HG03025 (cell line): ENCODE data around the gene AGAP1.

Experiments
- ATAC-seq: cut with Tn5 transposase; IDR thresholded peaks from one replicate; pipeline ENCODE4 v1.9.1; 2021; ENCODE audit warnings: mild to moderate bottlenecking, moderate library complexity; ENCODE audit not compliant: unreplicated experiment, low FRiP score

Gene AGAP1

DNA sequence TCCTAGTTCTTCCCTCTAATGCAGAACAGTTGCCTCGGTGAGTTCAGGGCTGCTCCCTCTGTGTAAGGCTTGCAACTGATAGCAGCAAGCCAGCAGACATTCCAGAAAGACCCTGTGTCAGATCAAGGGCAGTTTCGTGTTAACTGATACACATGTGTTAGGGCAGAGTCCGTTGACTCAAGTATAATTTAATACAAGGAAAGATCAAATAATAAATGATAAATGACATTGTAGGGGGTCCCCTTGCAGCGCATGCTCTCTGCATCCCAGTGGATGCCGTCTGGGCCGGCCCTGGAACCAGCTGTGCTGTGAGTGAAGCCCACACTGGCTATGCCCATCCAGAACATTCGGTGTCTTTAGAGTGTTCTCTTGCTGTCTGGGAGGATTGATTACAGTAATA is 180.3 kb downstream of the AGAP1 start:
- no peak for ATAC-seq

GRCh38 chr2:235674812-235675211 is 181.0 kb downstream of the AGAP1 start:
- no peak for ATAC-seq

- ATAC-seq: no peak
These were observed 182.1 kb downstream of the AGAP1 start for GRCh38 chr2:235675678-235676535.

GRCh38 chr2:235676536-235676799 is 182.6 kb downstream of the AGAP1 start:
- no peak for ATAC-seq

- no peak for ATAC-seq
These were observed 183.5 kb downstream of the AGAP1 start for GRCh38 chr2:235677276-235677788.

DNA sequence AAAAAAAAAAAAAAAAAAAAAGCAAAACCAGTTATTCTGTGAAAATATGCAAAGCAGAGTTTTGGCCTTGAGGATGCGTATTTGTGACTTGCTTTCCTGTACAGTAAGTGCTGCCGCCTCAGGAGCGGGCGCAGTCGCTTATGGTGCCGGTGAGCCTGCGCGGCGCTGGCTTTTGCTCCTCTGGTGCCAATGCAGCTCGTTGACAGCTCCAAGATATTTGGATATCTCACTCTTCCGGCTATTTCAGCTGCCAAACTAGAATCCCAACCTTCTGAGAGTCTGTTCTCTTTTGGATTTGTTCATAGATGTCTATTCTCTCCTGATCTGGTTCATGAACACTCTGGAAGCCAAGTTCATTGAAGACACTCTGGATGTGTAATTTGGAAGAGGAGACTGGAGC is 184.1 kb downstream of the AGAP1 start:
- no peak for ATAC-seq

GRCh38 chr2:235678712-235679111 is 184.9 kb downstream of the AGAP1 start:
- ATAC-seq: no peak

DNA sequence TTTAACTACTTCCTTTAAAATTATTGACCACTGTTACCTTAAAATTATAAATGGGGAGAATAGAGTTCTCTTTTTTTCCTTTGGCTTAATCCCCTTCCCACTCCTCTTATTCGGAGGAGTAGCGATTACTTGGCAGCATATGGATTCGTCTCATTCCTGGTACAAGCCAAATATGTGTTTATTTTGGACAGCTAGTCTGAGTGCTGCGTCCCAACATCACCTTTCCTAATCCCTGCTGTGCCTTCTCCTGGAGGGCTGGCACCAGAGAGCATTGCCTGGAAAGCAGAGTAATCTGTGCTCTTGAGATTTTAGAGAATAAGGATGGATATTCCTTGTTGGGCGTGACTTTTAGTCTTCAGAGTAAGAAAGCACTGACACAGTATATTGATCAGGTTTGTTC is 185.6 kb downstream of the AGAP1 start:
- ATAC-seq: no peak

DNA sequence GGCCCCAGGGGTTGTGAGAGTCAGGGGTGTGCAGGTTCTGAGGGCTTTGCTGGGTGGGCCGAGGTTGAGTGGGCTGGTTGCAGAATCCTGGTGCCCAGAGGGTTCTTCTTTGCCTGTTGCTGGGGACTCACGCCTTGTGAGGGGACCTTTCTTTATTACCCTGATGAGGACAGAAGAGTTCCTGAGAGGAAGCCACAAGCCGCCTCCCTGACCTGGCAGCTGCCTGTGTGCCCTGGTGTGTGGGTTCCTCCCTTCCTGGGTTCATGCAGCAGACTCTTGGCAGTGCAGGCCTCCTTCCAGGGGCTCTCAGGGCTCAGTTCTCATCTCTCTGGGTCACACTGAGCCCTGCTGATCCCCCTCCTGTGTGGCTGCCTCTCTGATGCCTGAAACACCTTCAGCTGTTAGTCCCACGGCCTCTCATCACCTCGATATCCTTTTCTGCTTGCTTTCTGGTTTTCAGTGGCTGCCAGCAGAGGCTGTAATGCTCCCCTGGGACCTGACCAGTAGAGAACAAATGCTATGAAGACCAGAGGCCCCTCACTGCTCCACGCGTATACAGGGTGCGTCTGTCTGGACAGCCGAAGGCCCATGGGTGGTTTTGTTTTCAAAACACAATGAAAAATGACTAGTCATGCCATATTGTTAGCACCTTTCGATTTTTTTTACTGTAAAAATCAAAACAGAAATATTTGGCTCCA is 191.3 kb downstream of the AGAP1 start:
- ATAC-seq: no peak

GRCh38 chr2:235688511-235689426 is 194.9 kb downstream of the AGAP1 start:
- no peak for ATAC-seq

GRCh38 chr2:235689427-235689853 is 195.6 kb downstream of the AGAP1 start:
- no peak for ATAC-seq

DNA sequence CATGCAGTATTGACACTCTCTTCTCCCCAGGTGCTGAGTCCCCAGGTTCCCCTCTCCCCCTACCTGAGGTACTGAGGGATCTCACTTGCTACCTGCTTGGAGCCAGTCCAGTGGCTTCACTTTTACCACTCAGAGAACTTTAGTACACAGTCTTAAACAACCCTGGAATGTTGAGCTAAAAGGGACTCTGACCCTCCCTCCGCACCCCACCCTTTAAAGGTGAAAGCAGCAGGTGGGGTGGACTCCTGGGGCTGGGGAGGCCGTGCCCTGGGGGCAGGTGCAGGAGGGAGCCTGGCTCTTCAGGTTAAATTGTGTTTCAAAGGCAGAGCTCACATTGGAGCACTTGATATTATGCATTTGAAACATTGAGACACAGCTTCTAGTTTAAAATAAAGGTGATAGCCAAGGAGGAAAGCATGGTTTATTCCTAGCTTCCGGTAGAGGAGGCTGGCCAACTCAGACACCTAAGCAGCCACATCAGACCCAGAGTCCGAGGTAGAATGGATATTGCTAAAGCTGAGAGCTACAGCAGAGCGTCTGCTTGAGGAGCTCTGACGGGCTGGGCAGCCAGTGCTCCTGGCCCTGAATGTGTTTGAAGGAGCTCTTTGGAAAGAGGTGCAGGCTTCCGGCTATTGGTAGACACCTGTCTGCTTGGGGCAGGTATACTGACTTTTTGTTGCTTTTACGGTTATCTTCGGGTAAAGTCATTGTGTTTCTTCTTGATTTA is 196.4 kb downstream of the AGAP1 start:
- ATAC-seq: no peak

DNA sequence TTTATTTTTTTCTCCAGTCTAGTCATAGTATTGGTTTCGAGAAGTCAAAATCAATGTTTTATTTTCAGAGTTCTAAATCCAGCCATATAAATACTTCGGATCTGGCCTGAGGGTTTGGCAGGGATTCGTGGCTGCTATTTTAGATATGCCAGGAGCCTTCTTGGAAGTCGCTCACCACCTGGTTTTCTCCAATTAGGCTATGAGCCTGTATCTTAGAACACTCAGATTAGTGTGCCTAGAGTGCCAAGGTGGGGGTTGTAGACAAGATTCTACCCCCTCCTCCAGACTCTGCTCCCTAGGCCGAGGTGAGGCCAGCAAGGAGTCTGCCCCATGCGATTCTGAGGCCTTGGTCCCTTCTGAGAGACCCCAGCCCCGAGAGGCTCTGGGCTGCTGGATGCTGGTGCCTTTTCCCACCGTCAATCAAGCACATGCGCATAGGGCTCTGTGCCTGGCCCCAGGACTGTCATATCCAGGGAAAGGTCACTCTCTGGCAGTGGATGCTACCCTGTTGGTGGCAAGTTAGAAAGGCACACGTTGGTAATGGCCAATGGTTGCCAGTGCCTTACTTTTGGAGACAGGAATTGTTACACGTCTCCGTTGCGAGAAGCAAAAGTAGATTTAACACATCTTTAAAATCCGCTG is 197.1 kb downstream of the AGAP1 start:
- ATAC-seq: no peak

- ATAC-seq: no peak
These were observed 198.2 kb downstream of the AGAP1 start for GRCh38 chr2:235692076-235692475.

GRCh38 chr2:235692671-235693171 is 198.9 kb downstream of the AGAP1 start:
- ATAC-seq: no peak

DNA sequence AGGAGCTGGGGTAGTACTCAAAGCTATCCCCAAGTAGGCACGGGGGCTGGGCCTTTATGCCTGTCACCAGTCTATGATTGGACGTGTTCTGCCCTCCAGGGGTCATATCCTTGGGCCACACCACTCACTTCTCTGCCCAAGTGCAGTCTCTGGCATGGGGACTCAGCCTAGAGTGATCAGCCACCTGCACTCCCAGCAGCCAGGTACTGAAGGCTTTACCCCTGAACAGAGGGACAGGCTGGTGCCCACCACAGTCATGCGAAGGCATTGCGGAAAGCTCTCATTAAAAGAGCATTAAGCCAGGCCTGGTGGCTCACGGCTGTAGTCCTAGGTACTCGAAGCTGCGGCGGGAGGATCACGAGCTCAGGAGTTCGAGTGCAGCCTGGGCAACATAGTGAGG is 199.4 kb downstream of the AGAP1 start:
- no peak for ATAC-seq

GRCh38 chr2:235694721-235695601 is 201.1 kb downstream of the AGAP1 start:
- ATAC-seq: no peak

DNA sequence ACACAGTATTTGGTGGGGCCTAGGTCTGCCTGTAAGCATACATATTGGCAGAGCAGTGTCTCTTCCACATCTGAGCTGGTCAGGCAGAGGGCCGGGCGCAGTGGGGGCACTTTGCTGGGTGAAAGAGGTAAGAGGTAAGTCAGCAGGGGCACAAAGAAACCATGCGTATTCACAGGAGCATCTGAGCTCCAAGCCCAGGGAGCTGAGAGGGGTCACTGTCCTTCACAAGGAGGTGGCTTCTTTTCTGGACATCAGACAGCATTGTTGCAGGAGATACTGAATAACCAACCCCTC is 201.7 kb downstream of the AGAP1 start:
- ATAC-seq: no peak

DNA sequence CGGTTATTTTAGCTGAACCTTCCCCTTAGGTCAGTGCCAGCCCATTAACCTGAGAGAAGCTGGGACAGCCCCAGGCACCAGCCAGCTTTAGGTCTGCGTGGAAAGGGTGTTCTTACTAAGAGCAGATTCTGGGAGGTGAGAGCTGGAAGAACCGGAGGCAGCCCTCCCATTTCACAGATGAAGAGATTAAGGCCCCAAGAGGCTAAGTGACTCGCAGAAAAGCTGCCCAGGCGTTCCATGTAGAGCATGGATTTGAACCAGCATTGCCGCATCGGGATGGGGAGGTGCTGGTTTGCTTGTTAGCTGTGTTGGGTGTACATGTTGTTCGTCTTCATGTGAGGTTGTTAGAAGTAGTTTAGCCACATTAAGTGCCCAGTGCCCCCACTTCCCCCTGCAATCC is 203.2 kb downstream of the AGAP1 start:
- ATAC-seq: no peak
